Aorta (tissue), 5 donors: Measurements from ENCODE around the gene C2orf76. TPM values are rescaled to one million over a fixed set of nuclear protein-coding genes. Genes with fewer than 3 reads are reported as not detected.
"Not testable (repeated sequence)": the region's sequence is repeated elsewhere in the genome, so short reads cannot be mapped to it uniquely, and the experiment has no call there.

ENCODE experiments used
- ATAC-seq: fragments of 200-7000 bp; cut with Tn5 transposase; one replicate; pipeline ENCODE4 v1.9.1; 2022; ENCODE audit warnings: moderate library complexity; ENCODE audit not compliant: low FRiP score
- DNase-seq, 2 donors: peaks; one replicate each; pipeline ENCODE4 v3.0.0-alpha.2; 2020
- H3K27ac ChIP-seq, 2 donors: one replicate each; pipeline ENCODE4 v1.5.1; 2013; ENCODE audit warnings: low read length in 2 of 2, mild to moderate bottlenecking in 2 of 2, moderate library complexity in 2 of 2, control low read depth in 1 of 2, inconsistent platforms in 1 of 2, low read depth in 1 of 2
- H3K27me3 ChIP-seq, 2 donors: one replicate each; pipeline ENCODE4 v1.6.1; 2013; ENCODE audit warnings: control low read depth in 1 of 2, low read length in 1 of 2, mild to moderate bottlenecking in 1 of 2, moderate library complexity in 1 of 2; ENCODE audit not compliant: insufficient read depth in 2 of 2, control insufficient read depth in 1 of 2
- H3K36me3 ChIP-seq, 2 donors: one replicate each; pipeline ENCODE4 v1.6.1; 2013; ENCODE audit warnings: control low read depth in 1 of 2, low read length in 1 of 2, mild to moderate bottlenecking in 1 of 2; ENCODE audit not compliant: insufficient read depth in 2 of 2, control insufficient read depth in 1 of 2
- H3K4me1 ChIP-seq, 2 donors: one replicate each; pipeline ENCODE4 v1.6.1; 2013; ENCODE audit warnings: low read length in 2 of 2, control low read depth in 1 of 2, mild to moderate bottlenecking in 1 of 2, moderate library complexity in 1 of 2; ENCODE audit not compliant: insufficient read depth in 2 of 2, control insufficient read depth in 1 of 2
- H3K4me3 ChIP-seq, 2 donors: one replicate each; pipeline ENCODE4 v1.5.1; 2013; ENCODE audit warnings: low read length in 2 of 2, control low read depth in 1 of 2, mild to moderate bottlenecking in 1 of 2
- H3K9me3 ChIP-seq: one replicate; pipeline ENCODE4 v1.6.1; 2013; ENCODE audit warnings: mild to moderate bottlenecking, low read length; ENCODE audit not compliant: control insufficient read depth
- WGBS, 2 donors: extraction: QIAGEN DNeasy Blood & Tissue Kit; methylation state at CpG; one replicate each; pipeline ENCODE4 v1.1.7; 2013; 5-methylcytosine and 5-hydroxymethylcytosine counted together
- intact Hi-C, 2 donors: fragments of 100-400 bp; cut with DNase I; formaldehyde crosslinking; loops; one replicate each; pipeline versions ENCODE4 v1.14.2 to v1.15.0; 2022
- polyA plus RNA-seq, 2 donors: library from polyadenylated mRNA; stranded (reverse); fragments of 200-250 nt; gene quantifications; one replicate each; pipeline ENCODE4 v1.2.3, GENCODE V29; 2013
- total RNA-seq, 2 donors: library from RNA; stranded (reverse); fragmentation: NEBNext Ultra II Directional; extraction: Animal tissue kit (Norgen Biotek cat#: 25700); gene quantifications; one replicate each; pipeline ENCODE4 v1.2.1, GENCODE V29; 2021
- donor health status: healthy with polysubstance abuse.
- donor health status: Bipolar disorder and iron deficiency.
- donor health status: DM: no; HTN: no; CAD: no.
- donor health status: DM: no; HTN: no; CAD: no.
- donor health status: DM: yes; HTN: yes; CAD: no.

C2orf76 gene
- total and polyA plus RNA-seq, 4 donors = 11.2 to 29.8 (median 15.0) TPM

- no peak for ATAC-seq
These were observed 86.0 kb downstream of the C2orf76 start for GRCh38 chr2:119280680-119281079.

GRCh38 chr2:119279666-119280065, 87.0 kb downstream of the C2orf76 start:
- WGBS, 2 donors = 90 to 91% methylated on average over 6 of the region's 6 CpGs
- Histone ChIP-seq H3K4me1 (peaks cover 0 to 2% of the 10 kb centered on the region in 2 donors), H3K9me3 (no peaks in the 10 kb centered on the region), H3K36me3 (no peaks in the 10 kb centered on the region), H3K4me3 (no peak overlapping the region), H3K27ac (no peak overlapping the region), H3K27me3 (no peaks in the 10 kb centered on the region)
- DNase-seq (no peak), ATAC-seq (no peak)
- intact Hi-C loops = loop anchor here in 1 of 2 donors (10.0 kb wide), 2 partner anchors 265 to 885 kb away; no protein-coding TSS in a partner anchor

More at GRCh38 chr2:119280680-119281079, 86.0 kb downstream of the C2orf76 start:
- WGBS, 2 donors = 72 to 83% methylated on average over 4 of the region's 4 CpGs
- DNase-seq = no peak
- Histone ChIP-seq H3K9me3 (no peaks in the 10 kb centered on the region), H3K4me1 (peaks cover 0 to 2% of the 10 kb centered on the region in 2 donors), H3K27ac (no peak overlapping the region), H3K27me3 (no peaks in the 10 kb centered on the region), H3K4me3 (no peak overlapping the region), H3K36me3 (no peaks in the 10 kb centered on the region)
- intact Hi-C loops = loop anchor here in 1 of 2 donors (10.0 kb wide), 1 partner anchor 266 kb away; no protein-coding TSS in a partner anchor

GRCh38 chr2:119278946-119279345, 87.7 kb downstream of the C2orf76 start:
- intact Hi-C loops = loop anchor here in 1 of 2 donors (10.0 kb wide), 1 partner anchor 884 kb away; no protein-coding TSS in a partner anchor
- DNase-seq = no peak
- Histone ChIP-seq H3K36me3 (no peaks in the 10 kb centered on the region), H3K9me3 (no peaks in the 10 kb centered on the region), H3K27ac (no peak overlapping the region), H3K4me3 (no peak overlapping the region), H3K4me1 (peaks cover 0 to 2% of the 10 kb centered on the region in 2 donors), H3K27me3 (no peaks in the 10 kb centered on the region)
- whole genome bisulfite sequencing, 2 donors = 79 to 86% methylated on average over 6 of the region's 6 CpGs
- no peak for ATAC-seq

- not testable (repeated sequence) for ATAC-seq, H3K4me1 ChIP-seq, H3K9me3 ChIP-seq, DNase-seq, H3K4me3 ChIP-seq, H3K27me3 ChIP-seq, H3K27ac ChIP-seq, H3K36me3 ChIP-seq
- intact Hi-C loops = loop anchor here in 1 of 2 donors (10.0 kb wide), 1 partner anchor 884 kb away; no protein-coding TSS in a partner anchor
- 84 to 88% methylated on average over 2 of the region's 2 CpGs for WGBS, 2 donors
These were observed 88.2 kb downstream of the C2orf76 start for GRCh38 chr2:119278385-119278784.

GRCh38 chr2:119276864-119277263, 89.8 kb downstream of the C2orf76 start:
- H3K27me3 ChIP-seq = no peaks in the 10 kb centered on the region
- H3K36me3 ChIP-seq = no peaks in the 10 kb centered on the region
- DNase-seq = no peak
- H3K4me3 ChIP-seq = no peak overlapping the region
- 45 to 50% methylated on average over 8 of the region's 8 CpGs for WGBS, 2 donors
- no peak for ATAC-seq
- no peak overlapping the region for H3K27ac ChIP-seq
- no peaks in the 10 kb centered on the region for H3K9me3 ChIP-seq
- H3K4me1 ChIP-seq = peaks cover 0 to 2% of the 10 kb centered on the region in 2 donors
- intact Hi-C loops = loop anchor here in 1 of 2 donors (10.0 kb wide), 1 partner anchor 882 kb away; no protein-coding TSS in a partner anchor

GRCh38 chr2:119267604-119268003, 99.0 kb downstream of the C2orf76 start:
- Histone ChIP-seq H3K9me3 (peaks cover 1% of the 10 kb centered on the region), H3K4me3 (no peak overlapping the region), H3K36me3 (peaks cover 0 to 1% of the 10 kb centered on the region in 2 donors), H3K27me3 (no peaks in the 10 kb centered on the region), H3K27ac (no peak overlapping the region), H3K4me1 (no peaks in the 10 kb centered on the region)
- no peak for ATAC-seq
- DNase-seq = no peak
- intact Hi-C loops = loop anchor here in 1 of 2 donors (10.0 kb wide), 1 partner anchor 253 kb away; no protein-coding TSS in a partner anchor

GRCh38 chr2:119266091-119266589, 100.5 kb downstream of the C2orf76 start:
- WGBS, 2 donors = 91% methylated on average over 8 of the region's 8 CpGs
- intact Hi-C loops = loop anchor here in 1 of 2 donors (10.0 kb wide), 1 partner anchor 251 kb away; no protein-coding TSS in a partner anchor
- Histone ChIP-seq H3K4me3 (no peak overlapping the region), H3K9me3 (peaks cover 1% of the 10 kb centered on the region), H3K4me1 (no peaks in the 10 kb centered on the region), H3K36me3 (peaks cover 0 to 1% of the 10 kb centered on the region in 2 donors), H3K27me3 (no peaks in the 10 kb centered on the region), H3K27ac (no peak overlapping the region)
- DNase-seq (no peak), ATAC-seq (no peak)

GRCh38 chr2:119265693-119266066, 101.0 kb downstream of the C2orf76 start:
- 88 to 93% methylated on average over 6 of the region's 6 CpGs for WGBS, 2 donors
- no peaks in the 10 kb centered on the region for H3K4me1 ChIP-seq
- DNase-seq (no peak), ATAC-seq (no peak)
- peaks cover 0 to 1% of the 10 kb centered on the region in 2 donors for H3K36me3 ChIP-seq
- intact Hi-C loops = loop anchor here in 1 of 2 donors (10.0 kb wide), 1 partner anchor 251 kb away; no protein-coding TSS in a partner anchor
- H3K4me3 ChIP-seq = no peak overlapping the region
- H3K27me3 ChIP-seq = no peaks in the 10 kb centered on the region
- no peak overlapping the region for H3K27ac ChIP-seq
- H3K9me3 ChIP-seq = peaks cover 1% of the 10 kb centered on the region
